ENCODE measurements around the gene PSPC1. TPM values are rescaled to one million over a fixed set of nuclear protein-coding genes. Genes with fewer than 3 reads are reported as not detected.
"Not testable (repeated sequence)": the region's sequence is repeated elsewhere in the genome, so short reads cannot be mapped to it uniquely, and the experiment has no call there.

The PSPC1 gene
- polyA plus RNA-seq, 2 of the 4 experiments (the other 2 are of a cell fraction): 47.5 to 49.0 TPM

- WGBS (ENCODE audit: missing lambda C conversion rate): under 1% methylated on average over 43 of the region's 77 CpGs
- peak; percentile 1 to 12 for DNase-seq (ENCODE audit: low read depth in 1 of 2, low spot score in 1 of 2)
- Histone ChIP-seq H3K4me2 (peak overlapping the region; percentile 84), H3K27ac (peak overlapping the region; percentile 96), H3K4me1 (peaks cover 3% of the 10 kb centered on the region; the same call in 1 of the 3 replicates), H3K4me3 (peak overlapping the region; percentile 93), H3K9me3 (no peaks in the 10 kb centered on the region)
- FAIRE-seq: no peak
- ATAC-seq: peak; percentile 77 to 79
- TF ChIP-seq, protein P1, sequence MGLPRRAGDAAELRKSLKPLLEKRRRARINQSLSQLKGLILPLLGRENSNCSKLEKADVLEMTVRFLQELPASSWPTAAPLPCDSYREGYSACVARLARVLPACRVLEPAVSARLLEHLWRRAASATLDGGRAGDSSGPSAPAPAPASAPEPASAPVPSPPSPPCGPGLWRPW (IDR thresholded peaks at IDR 0.05): no peak
- TF ChIP-seq, protein P2, sequence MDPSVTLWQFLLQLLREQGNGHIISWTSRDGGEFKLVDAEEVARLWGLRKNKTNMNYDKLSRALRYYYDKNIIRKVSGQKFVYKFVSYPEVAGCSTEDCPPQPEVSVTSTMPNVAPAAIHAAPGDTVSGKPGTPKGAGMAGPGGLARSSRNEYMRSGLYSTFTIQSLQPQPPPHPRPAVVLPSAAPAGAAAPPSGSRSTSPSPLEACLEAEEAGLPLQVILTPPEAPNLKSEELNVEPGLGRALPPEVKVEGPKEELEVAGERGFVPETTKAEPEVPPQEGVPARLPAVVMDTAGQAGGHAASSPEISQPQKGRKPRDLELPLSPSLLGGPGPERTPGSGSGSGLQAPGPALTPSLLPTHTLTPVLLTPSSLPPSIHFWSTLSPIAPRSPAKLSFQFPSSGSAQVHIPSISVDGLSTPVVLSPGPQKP (IDR thresholded peaks at IDR 0.05; ENCODE audit: low read depth, low read length): no peak
- no peak for TF ChIP-seq MYC (IDR thresholded peaks at IDR 0.05; ENCODE audit: borderline replicate concordance, low read length)
- ChIA-PET POLR2A (interaction anchor here (0.7 to 2.3 kb wide), 5 partner anchors 11 to 184 kb away, joined by 3 to 9 read pairs (median 4); partner anchors contain the start of genes MPHOSPH8 and ZMYM5), CTCF (interaction anchor here (1.1 kb wide), 1 partner anchor 82 kb away, joined by 3 read pairs; no protein-coding TSS in a partner anchor)
Measured at GRCh38 chr13:19782049-19782726, 557 bp downstream of the PSPC1 start.

DNA sequence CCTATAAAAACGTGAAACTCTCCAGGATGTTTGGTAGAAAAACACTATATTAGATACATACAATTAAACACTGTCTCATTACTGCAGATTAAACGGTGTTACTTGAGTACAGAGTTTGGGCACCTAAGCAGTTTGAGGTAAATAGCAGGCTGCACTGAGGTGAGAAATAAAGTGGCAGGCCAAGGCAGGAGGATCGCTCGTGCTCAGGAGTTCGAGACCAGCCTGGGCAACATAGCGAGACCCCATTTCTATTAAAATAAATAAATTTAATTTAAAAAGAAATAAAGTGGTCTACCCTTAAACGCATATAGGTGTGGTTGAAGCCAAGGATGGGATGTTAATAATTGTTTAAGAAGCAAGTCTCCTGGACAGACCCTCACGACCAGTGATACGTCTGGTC lies 1.2 kb downstream of the PSPC1 start:
- peak overlapping the region; percentile 93 for H3K4me3 ChIP-seq
- no peak for ATAC-seq
- CTCF ChIA-PET: no interaction called here
- DNase-seq (ENCODE audit: low read depth in 1 of 2, low spot score in 1 of 2): peak in 1 of 2 experiments; percentile 15
- POLR2A ChIA-PET: interaction anchor here (1.6 to 2.3 kb wide), 3 partner anchors 65 to 149 kb away, joined by 3 to 9 read pairs (median 6); partner anchors contain the start of genes MPHOSPH8 and ZMYM5
- H3K27ac ChIP-seq: peak overlapping the region; percentile 96
- 5% methylated on average over 9 of the region's 9 CpGs for WGBS (ENCODE audit: missing lambda C conversion rate)
- H3K4me2 ChIP-seq: peak overlapping the region; percentile 84
- no peak for TF ChIP-seq NR3C1 (IDR thresholded peaks at IDR 0.05)
- TF ChIP-seq MYC (IDR thresholded peaks at IDR 0.05; ENCODE audit: borderline replicate concordance, low read length): no peak
- no peak for TF ChIP-seq JUNB (IDR thresholded peaks at IDR 0.05)
- TF ChIP-seq GATA3 (IDR thresholded peaks at IDR 0.05; ENCODE audit: borderline replicate concordance): no peak
- no peak for TF ChIP-seq SMC3 (IDR thresholded peaks at IDR 0.05)
- H3K9me3 ChIP-seq: no peaks in the 10 kb centered on the region
- peaks cover 3% of the 10 kb centered on the region; the same call in 1 of the 3 replicates for H3K4me1 ChIP-seq
- FAIRE-seq: no peak

DNA sequence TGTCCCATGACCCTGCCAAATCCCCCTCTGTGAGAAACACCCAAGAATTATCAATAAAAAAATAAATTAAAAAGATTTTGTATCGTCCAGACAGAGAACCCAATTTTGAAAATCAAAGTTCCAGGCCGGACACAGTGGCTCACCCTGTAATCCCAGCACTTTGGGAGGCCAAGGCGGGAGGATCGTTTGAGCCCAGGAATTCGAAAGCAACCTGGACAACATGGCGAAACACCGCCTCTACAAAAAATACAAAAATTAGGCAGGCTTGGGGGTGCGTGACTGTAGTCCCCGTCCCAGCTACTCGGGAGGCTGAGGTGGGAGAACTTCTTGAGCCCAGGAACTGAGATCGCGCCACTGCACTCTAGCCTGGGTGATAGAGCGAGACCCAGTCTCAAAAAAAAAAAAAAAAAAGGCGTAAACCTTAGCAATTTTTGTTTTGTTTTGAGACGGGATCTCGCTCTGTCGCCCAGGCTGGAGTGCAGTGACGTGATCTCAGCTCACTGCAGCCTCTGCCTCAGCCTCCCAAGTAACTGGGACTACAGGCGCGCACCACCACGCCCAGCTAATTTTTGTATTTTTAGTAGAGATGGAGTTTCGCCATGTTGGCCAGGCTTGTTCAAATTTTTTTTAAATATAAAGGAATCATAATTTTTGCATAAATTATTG lies 1.9 kb downstream of the PSPC1 start:
- FAIRE-seq, POLR2A ChIA-PET, ATAC-seq, H3K9me3 ChIP-seq, CTCF ChIA-PET, H3K4me1 ChIP-seq: not testable (repeated sequence)
- peak overlapping the region; percentile 93 for H3K4me3 ChIP-seq
- 75% methylated on average over 22 of the region's 22 CpGs for WGBS (ENCODE audit: missing lambda C conversion rate)
- peak overlapping the region in 1 of 2 experiments; percentile 35; a peak in 1 of 6 replicates for H3K27ac ChIP-seq
- peak overlapping the region; percentile 84 for H3K4me2 ChIP-seq
- peak in 1 of 2 experiments; percentile 4 for DNase-seq (ENCODE audit: low read depth in 1 of 2, low spot score in 1 of 2)

GRCh38 chr13:19772306-19772705 lies 10.4 kb downstream of the PSPC1 start:
- Histone ChIP-seq H3K4me2 (no peak overlapping the region), H3K4me1 (no peaks in the 10 kb centered on the region), H3K4me3 (no peak overlapping the region), H3K9me3 (no peaks in the 10 kb centered on the region), H3K27ac (no peak overlapping the region)
- no peak for FAIRE-seq
- TF ChIP-seq RARB (CRISPR knock-in tag; IDR thresholded peaks at IDR 0.05): no peak
- TF ChIP-seq ZNF302 (CRISPR knock-in tag; IDR thresholded peaks at IDR 0.05): no peak
- no peak for TF ChIP-seq SREBF2 (IDR thresholded peaks at IDR 0.05)
- TF ChIP-seq, protein P3, sequence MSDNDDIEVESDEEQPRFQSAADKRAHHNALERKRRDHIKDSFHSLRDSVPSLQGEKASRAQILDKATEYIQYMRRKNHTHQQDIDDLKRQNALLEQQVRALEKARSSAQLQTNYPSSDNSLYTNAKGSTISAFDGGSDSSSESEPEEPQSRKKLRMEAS (IDR thresholded peaks at IDR 0.05): no peak
- no peak for TF ChIP-seq KDM5A (IDR thresholded peaks at IDR 0.05)
- no peak for TF ChIP-seq CHD2 (IDR thresholded peaks at IDR 0.05; ENCODE audit: low read length, partially characterized antibody)
- TF ChIP-seq POLR2AphosphoS2 (conservative IDR thresholded peaks at IDR 0.05; ENCODE audit: low read length): no peak
- no peak for TF ChIP-seq RCOR1 (IDR thresholded peaks at IDR 0.05; ENCODE audit: low read depth, low read length)
- TF ChIP-seq E2F6 (IDR thresholded peaks at IDR 0.05; ENCODE audit: borderline replicate concordance, low read depth): no peak
- no peak for TF ChIP-seq EHF (CRISPR knock-in tag; IDR thresholded peaks at IDR 0.05)
- TF ChIP-seq TFCP2L1 (CRISPR knock-in tag; IDR thresholded peaks at IDR 0.05): no peak
- TF ChIP-seq EP300 (IDR thresholded peaks at IDR 0.05): no peak
- TF ChIP-seq CBX8 (IDR thresholded peaks at IDR 0.05): no peak
- TF ChIP-seq ZC3H11A (IDR thresholded peaks at IDR 0.05): no peak
- POLR2A ChIA-PET: no interaction called here
- CTCF ChIA-PET: interaction anchor here (0.7 kb wide), 1 partner anchor 23 kb away, joined by 3 read pairs; no protein-coding TSS in a partner anchor
- DNase-seq (ENCODE audit: low read depth in 1 of 2, low spot score in 1 of 2): no peak
- ATAC-seq: no peak
- WGBS (ENCODE audit: missing lambda C conversion rate): 85% methylated on average over 6 of the region's 6 CpGs
